Peyer's patch (tissue), 4 donors: Measurements from ENCODE around the gene TAAR8. TPM values are rescaled to one million over a fixed set of nuclear protein-coding genes. Genes with fewer than 3 reads are reported as not detected.
A peak's percentile ranks its signal among the peaks of the same experiment; 100 is the strongest.

Experiments used
- DNase-seq, 3 donors: peaks; one replicate each; pipeline ENCODE4 v3.0.0-alpha.2; 2017 to 2019
- H3K27ac ChIP-seq, 4 donors: fragments of 200-600 bp; sonication (generic); one replicate each; pipeline ENCODE4 v1.5.1; 2016 to 2019
- H3K27me3 ChIP-seq, 2 donors: fragments of 200-600 bp; sonication (generic); one replicate each; pipeline ENCODE4 v1.5.1; 2019
- H3K36me3 ChIP-seq, 3 donors: fragments of 200-600 bp; sonication (generic); one replicate each; pipeline ENCODE4 v1.5.1; 2016 to 2019
- H3K4me1 ChIP-seq, 4 donors: fragments of 200-600 bp; sonication (generic); one replicate each; pipeline ENCODE4 v1.5.1; 2016 to 2019
- H3K4me3 ChIP-seq, 4 donors: fragments of 200-600 bp; sonication (generic); 1 replicate in 3 of 4; 2 replicates in 1 of 4; pipeline ENCODE4 v1.5.1; 2016 to 2019; ENCODE audit warnings: mild to moderate bottlenecking in 1 of 4
- H3K9me3 ChIP-seq, 4 donors: fragments of 200-600 bp; sonication (generic); one replicate each; pipeline ENCODE4 v1.5.1; 2016 to 2019; ENCODE audit warnings: mild to moderate bottlenecking in 1 of 4
- CTCF ChIP-seq, 6 experiments: fragments of 450-650 bp in 4 of 6; fragments of 200-600 bp in 2 of 6; sonication (generic) in 1 of 6; IDR thresholded peaks; one replicate each; pipeline ENCODE4 v1.5.1; 2017 to 2019; ENCODE audit warnings: antibody characterized with exemption in 6 of 6, mild to moderate bottlenecking in 3 of 6, moderate library complexity in 1 of 6
- POLR2A ChIP-seq, 2 donors: fragments of 450-650 bp; IDR thresholded peaks; one replicate each; pipeline ENCODE4 v1.5.1; 2017; ENCODE audit warnings: antibody characterized with exemption in 2 of 2, mild to moderate bottlenecking in 2 of 2, moderate library complexity in 2 of 2
- total RNA-seq, 4 donors: library from RNA; depleted of rRNA; stranded (reverse); fragments of >200 nt; gene quantifications; one replicate each; pipeline ENCODE4 v1.1.0, GENCODE V29; 2016

TAAR8 gene
- total RNA-seq, 4 donors from 2014 or later, result not detected

DNA sequence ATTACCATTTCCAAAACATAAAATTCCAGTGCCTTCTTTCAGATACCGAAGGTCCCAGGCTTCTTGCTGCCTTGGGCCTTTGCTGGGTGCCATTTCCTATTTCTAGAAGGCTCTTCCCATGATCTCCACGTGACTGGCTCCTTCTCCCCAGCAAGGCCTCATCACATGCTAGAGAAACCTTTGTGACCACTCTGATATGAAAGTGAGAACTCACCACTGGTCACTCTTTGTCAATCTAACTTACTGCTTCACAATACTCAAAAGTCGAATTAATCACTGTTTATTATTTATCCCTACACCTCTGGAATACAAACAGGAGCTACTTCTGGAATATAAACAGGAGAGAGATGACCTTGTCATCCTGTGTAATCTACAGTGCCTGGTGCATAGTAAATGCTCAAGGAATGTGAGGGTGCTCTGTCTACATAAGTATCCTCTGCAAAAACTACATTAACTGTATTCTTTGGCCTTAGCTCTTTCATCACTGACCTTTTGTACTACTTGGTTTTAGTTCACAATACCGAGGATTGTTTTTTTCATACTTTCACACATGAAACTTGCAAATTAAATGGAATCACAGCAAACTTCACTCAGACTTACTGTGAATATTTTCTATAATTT, 41.2 kb upstream of the TAAR8 start:
- TF ChIP-seq POLR2A (IDR thresholded peaks at IDR 0.05) (no peak), CTCF (IDR thresholded peaks at IDR 0.05) (no peak)
- Histone ChIP-seq H3K4me1 (peaks cover 0 to 41% (median 2%) of the 10 kb centered on the region in 4 donors), H3K36me3 (no peaks in the 10 kb centered on the region), H3K27ac (peak overlapping the region; percentile 69 to 97 (median 84)), H3K9me3 (no peaks in the 10 kb centered on the region), H3K4me3 (peak overlapping the region; percentile 65 to 92 (median 84)), H3K27me3 (no peaks in the 10 kb centered on the region)
- peak in 1 of 3 donors; percentile 29 for DNase-seq

- no peak for DNase-seq
- H3K4me1 ChIP-seq, result peaks cover 0 to 36% (median 0%) of the 10 kb centered on the region in 4 donors
- H3K9me3 ChIP-seq, result no peaks in the 10 kb centered on the region
- no peak for TF ChIP-seq POLR2A (IDR thresholded peaks at IDR 0.05)
- peak overlapping the region; percentile 69 to 97 (median 84) for H3K27ac ChIP-seq
- H3K36me3 ChIP-seq, result no peaks in the 10 kb centered on the region
- H3K27me3 ChIP-seq, result no peaks in the 10 kb centered on the region
- H3K4me3 ChIP-seq, result peak overlapping the region; percentile 65 to 92 (median 84)
Observed at GRCh38 chr6:132511831-132512220, 40.6 kb upstream of the TAAR8 start.

GRCh38 chr6:132512342-132512637, 40.2 kb upstream of the TAAR8 start:
- no peaks in the 10 kb centered on the region for H3K36me3 ChIP-seq
- H3K27ac ChIP-seq, result peak overlapping the region; percentile 79 to 97 (median 90)
- DNase-seq, result no peak
- H3K27me3 ChIP-seq, result no peaks in the 10 kb centered on the region
- H3K4me3 ChIP-seq, result peak overlapping the region; percentile 65 to 92 (median 84)
- peaks cover 0 to 32% (median 0%) of the 10 kb centered on the region in 4 donors for H3K4me1 ChIP-seq
- H3K9me3 ChIP-seq, result no peaks in the 10 kb centered on the region
- no peak for TF ChIP-seq POLR2A (IDR thresholded peaks at IDR 0.05)
- TF ChIP-seq CTCF (IDR thresholded peaks at IDR 0.05), result no peak

DNA sequence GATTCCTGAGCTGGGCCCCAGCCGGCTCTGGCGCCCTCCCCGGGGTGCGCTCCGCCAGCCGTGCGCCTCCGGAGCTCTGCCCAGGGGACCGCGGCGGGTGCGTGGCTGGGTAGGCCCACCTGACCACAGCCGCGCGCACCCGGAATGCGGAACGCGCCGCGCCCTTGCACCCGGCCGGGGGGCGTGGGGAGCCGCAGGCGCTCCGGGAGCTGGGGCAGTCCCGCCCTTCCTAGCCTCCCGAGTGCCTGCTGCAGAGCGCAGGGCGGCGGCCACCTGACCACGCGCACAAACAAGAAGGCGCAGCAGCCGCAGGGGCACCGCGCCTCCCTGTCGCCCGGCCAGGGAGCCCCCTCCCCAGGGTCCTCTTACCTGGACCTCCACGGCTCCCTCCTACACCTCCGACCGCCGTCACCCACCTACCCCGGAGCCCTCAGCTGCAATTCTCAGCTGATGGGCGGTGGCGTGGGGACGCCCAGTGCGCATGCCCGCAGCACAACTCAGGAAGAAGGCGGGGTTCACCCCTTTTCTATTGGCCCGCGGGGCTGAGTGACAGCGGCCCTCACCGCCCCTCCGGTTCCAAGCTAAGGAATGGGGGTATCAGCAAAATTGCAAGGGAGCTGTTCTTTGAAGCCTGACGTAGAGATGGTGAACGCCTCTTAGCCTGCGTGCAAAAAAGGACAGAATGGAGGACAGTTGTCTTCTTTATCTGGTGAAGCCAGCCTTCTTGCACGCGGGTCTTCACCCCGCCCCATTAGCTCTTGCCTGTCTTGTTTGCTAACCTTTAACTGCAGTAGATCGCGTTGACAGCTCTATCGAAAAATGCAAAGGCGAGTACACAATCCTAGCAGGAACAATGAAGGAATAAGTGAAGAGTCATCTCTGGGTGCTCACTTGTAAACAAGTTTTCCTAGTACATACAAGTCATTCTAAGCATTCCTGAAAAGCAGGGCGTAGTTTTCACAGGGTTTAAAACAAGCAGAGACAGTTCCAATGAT, 39.5 kb upstream of the TAAR8 start, which contains the start of gene STX7:
Gene STX7 (minus strand): TSS at position 479 of the 995 bp plus-strand sequence. CDS start 9,586 bp downstream, outside the sequence.
- peak within 1 kb of the TSS; percentile 65 to 92 (median 84) for H3K4me3 ChIP-seq
- H3K36me3 ChIP-seq, result no peaks in the 10 kb centered on the region
- H3K27ac ChIP-seq, result peak within 1 kb of the TSS; percentile 79 to 97 (median 90)
- H3K4me1 ChIP-seq, result peaks cover 0 to 27% (median 0%) of the 10 kb centered on the region in 4 donors
- peak; percentile 91 to 96 (median 94) for DNase-seq
- no peaks in the 10 kb centered on the region for H3K27me3 ChIP-seq
- no peak for TF ChIP-seq CTCF (IDR thresholded peaks at IDR 0.05)
- TF ChIP-seq POLR2A (IDR thresholded peaks at IDR 0.05), result peak; percentile 74 to 84
- no peaks in the 10 kb centered on the region for H3K9me3 ChIP-seq

- peak overlapping the region; percentile 79 to 97 (median 90) for H3K27ac ChIP-seq
- H3K4me3 ChIP-seq, result peak overlapping the region; percentile 65 to 92 (median 84)
- H3K4me1 ChIP-seq, result peaks cover 0 to 21% (median 0%) of the 10 kb centered on the region in 4 donors
- TF ChIP-seq CTCF (IDR thresholded peaks at IDR 0.05) (no peak), POLR2A (IDR thresholded peaks at IDR 0.05) (no peak)
- H3K27me3 ChIP-seq, result no peaks in the 10 kb centered on the region
- DNase-seq, result no peak
- no peaks in the 10 kb centered on the region for H3K9me3 ChIP-seq
- H3K36me3 ChIP-seq, result no peaks in the 10 kb centered on the region
Observed at GRCh38 chr6:132513831-132514545, 38.5 kb upstream of the TAAR8 start.
